HG02943 (cell line): Measurements from ENCODE around the gene PIMREG.

Experiments
- ATAC-seq: cut with Tn5 transposase; IDR thresholded peaks from one replicate; pipeline ENCODE4 v1.9.1; 2021; ENCODE audit warnings: mild to moderate bottlenecking, low read depth, moderate library complexity; ENCODE audit not compliant: unreplicated experiment

The PIMREG gene

GRCh38 chr17:6496640-6497441, 52.6 kb downstream of the PIMREG start:
- no peak for ATAC-seq

GRCh38 chr17:6497496-6498221, 53.4 kb downstream of the PIMREG start:
- ATAC-seq, result no peak

- no peak for ATAC-seq
Observed at GRCh38 chr17:6498356-6498755, 54.1 kb downstream of the PIMREG start.

GRCh38 chr17:6498901-6499540, 54.8 kb downstream of the PIMREG start:
- ATAC-seq, result no peak
